Right atrium auricular region (tissue), 2 donors: ENCODE data around the gene NRP2. TPM values are rescaled to one million over a fixed set of nuclear protein-coding genes. Genes with fewer than 3 reads are reported as not detected.

Experiments
- DNase-seq: peaks from one replicate; pipeline ENCODE4 v3.0.0-alpha.2; 2019; ENCODE audit warnings: low spot score
- H3K27ac ChIP-seq, 2 donors: fragments of 200-600 bp; sonication (generic); 1 replicate in 1 of 2; 2 replicates in 1 of 2; pipeline ENCODE4 v1.5.1; 2016 to 2019
- H3K27me3 ChIP-seq, 2 donors: fragments of 200-600 bp; sonication (generic); one replicate each; pipeline versions ENCODE4 v1.5.1 to v1.6.0; 2017 to 2019
- H3K36me3 ChIP-seq: fragments of 200-600 bp; sonication (generic); one replicate; pipeline ENCODE4 v1.5.1; 2016
- H3K4me1 ChIP-seq, 2 donors: fragments of 200-600 bp; sonication (generic); one replicate each; pipeline versions ENCODE4 v1.5.1 to v1.6.0; 2017 to 2019
- H3K4me3 ChIP-seq, 2 donors: fragments of 200-600 bp; sonication (generic); 1 replicate in 1 of 2; 2 replicates in 1 of 2; pipeline ENCODE4 v1.5.1; 2017 to 2019; ENCODE audit warnings: mild to moderate bottlenecking in 1 of 2, moderate library complexity in 1 of 2
- H3K9me3 ChIP-seq, 2 donors: fragments of 200-600 bp; sonication (generic); one replicate each; pipeline ENCODE4 v1.5.1; 2019
- CTCF ChIP-seq, 2 donors: fragments of 200-600 bp; sonication (generic); IDR thresholded peaks; one replicate each; pipeline ENCODE4 v1.5.1; 2019; ENCODE audit warnings: antibody characterized with exemption in 2 of 2
- total RNA-seq, 2 donors: library from RNA; depleted of rRNA; stranded (reverse); fragments of >200 nt; gene quantifications; one replicate each; pipeline ENCODE4 v1.1.0, GENCODE V29; 2016

The NRP2 gene
- total RNA-seq, 2 donors from 2014 or later = 7.1 to 10.9 TPM

- Histone ChIP-seq H3K4me3 (no peak overlapping the region), H3K4me1 (no peaks in the 10 kb centered on the region), H3K27ac (no peak overlapping the region), H3K9me3 (no peaks in the 10 kb centered on the region), H3K27me3 (no peaks in the 10 kb centered on the region), H3K36me3 (no peaks in the 10 kb centered on the region)
- no peak for DNase-seq
- no peak for TF ChIP-seq CTCF (IDR thresholded peaks at IDR 0.05)
These were observed 68.5 kb downstream of the NRP2 start for GRCh38 chr2:205750797-205751196.

- Histone ChIP-seq H3K36me3 (no peaks in the 10 kb centered on the region), H3K27me3 (no peaks in the 10 kb centered on the region), H3K9me3 (no peaks in the 10 kb centered on the region), H3K4me1 (peaks cover 0 to 4% of the 10 kb centered on the region in 2 donors), H3K27ac (no peak overlapping the region), H3K4me3 (no peak overlapping the region)
- DNase-seq = no peak
- no peak for TF ChIP-seq CTCF (IDR thresholded peaks at IDR 0.05)
These were observed 69.3 kb downstream of the NRP2 start for GRCh38 chr2:205751569-205752031.

GRCh38 chr2:205752296-205752820 is 70.1 kb downstream of the NRP2 start:
- Histone ChIP-seq H3K4me3 (no peak overlapping the region), H3K27ac (no peak overlapping the region), H3K4me1 (peaks cover 0 to 8% of the 10 kb centered on the region in 2 donors), H3K27me3 (no peaks in the 10 kb centered on the region), H3K9me3 (no peaks in the 10 kb centered on the region), H3K36me3 (no peaks in the 10 kb centered on the region)
- no peak for DNase-seq
- no peak for TF ChIP-seq CTCF (IDR thresholded peaks at IDR 0.05)

GRCh38 chr2:205752924-205753323 is 70.6 kb downstream of the NRP2 start:
- H3K27me3 ChIP-seq = no peaks in the 10 kb centered on the region
- H3K9me3 ChIP-seq = no peaks in the 10 kb centered on the region
- no peak overlapping the region for H3K27ac ChIP-seq
- no peak for TF ChIP-seq CTCF (IDR thresholded peaks at IDR 0.05)
- H3K36me3 ChIP-seq = no peaks in the 10 kb centered on the region
- no peak overlapping the region for H3K4me3 ChIP-seq
- no peak for DNase-seq
- peaks cover 0 to 14% of the 10 kb centered on the region in 2 donors for H3K4me1 ChIP-seq

GRCh38 chr2:205754285-205754923 is 72.1 kb downstream of the NRP2 start:
- H3K27ac ChIP-seq = peak overlapping the region; percentile 53 to 59
- no peak for TF ChIP-seq CTCF (IDR thresholded peaks at IDR 0.05)
- no peaks in the 10 kb centered on the region for H3K9me3 ChIP-seq
- H3K27me3 ChIP-seq = no peaks in the 10 kb centered on the region
- H3K4me3 ChIP-seq = no peak overlapping the region
- peaks cover 0 to 29% of the 10 kb centered on the region in 2 donors for H3K4me1 ChIP-seq
- H3K36me3 ChIP-seq = no peaks in the 10 kb centered on the region
- DNase-seq = no peak
